Measurements from ENCODE around the gene SPZ1.

Gene SPZ1

DNA sequence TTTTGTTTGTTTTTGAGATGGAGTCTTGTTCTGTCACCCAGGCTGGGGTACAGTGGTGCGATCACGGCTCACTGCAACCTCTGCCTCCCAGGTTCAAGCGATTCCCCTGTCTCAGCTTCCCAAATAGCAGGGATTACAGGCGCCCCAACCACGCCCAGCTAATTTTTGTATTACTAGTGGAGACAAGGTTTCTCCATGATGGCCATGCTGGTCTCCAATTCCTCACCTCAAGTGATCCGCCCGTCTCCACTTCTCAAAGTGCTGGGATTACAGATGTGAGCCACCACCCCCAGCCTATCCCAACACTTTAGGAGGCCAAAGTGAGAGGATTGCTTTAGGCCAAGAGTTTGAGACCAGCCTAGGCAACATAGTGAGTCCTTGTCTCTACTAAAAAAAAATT lies 19.3 kb downstream of the SPZ1 start:
- Histone ChIP-seq H3K79me2 (ENCODE audit: insufficient read depth, low read depth) (no peaks in the 10 kb centered on the region), H3K36me3 (ENCODE audit: insufficient read depth) (no peaks in the 10 kb centered on the region), H3K4me2 (no peak overlapping the region), H3K4me1 (ENCODE audit: low read depth, poor library complexity, severe bottlenecking) (no peaks in the 10 kb centered on the region), H4K20me1 (ENCODE audit: insufficient read depth) (no peaks in the 10 kb centered on the region), H3K9ac (no peak overlapping the region), H3K27me3 (ENCODE audit: insufficient read depth, low read depth) (no peaks in the 10 kb centered on the region), H3K4me3 (IDR thresholded peaks at IDR 0.05; ENCODE audit: insufficient read depth, low read depth, low read length) (no peak overlapping the region), H2AFZ (ENCODE audit: low read depth) (no peak overlapping the region), H3K27ac (no peak overlapping the region)
- TF ChIP-seq, protein P1, sequence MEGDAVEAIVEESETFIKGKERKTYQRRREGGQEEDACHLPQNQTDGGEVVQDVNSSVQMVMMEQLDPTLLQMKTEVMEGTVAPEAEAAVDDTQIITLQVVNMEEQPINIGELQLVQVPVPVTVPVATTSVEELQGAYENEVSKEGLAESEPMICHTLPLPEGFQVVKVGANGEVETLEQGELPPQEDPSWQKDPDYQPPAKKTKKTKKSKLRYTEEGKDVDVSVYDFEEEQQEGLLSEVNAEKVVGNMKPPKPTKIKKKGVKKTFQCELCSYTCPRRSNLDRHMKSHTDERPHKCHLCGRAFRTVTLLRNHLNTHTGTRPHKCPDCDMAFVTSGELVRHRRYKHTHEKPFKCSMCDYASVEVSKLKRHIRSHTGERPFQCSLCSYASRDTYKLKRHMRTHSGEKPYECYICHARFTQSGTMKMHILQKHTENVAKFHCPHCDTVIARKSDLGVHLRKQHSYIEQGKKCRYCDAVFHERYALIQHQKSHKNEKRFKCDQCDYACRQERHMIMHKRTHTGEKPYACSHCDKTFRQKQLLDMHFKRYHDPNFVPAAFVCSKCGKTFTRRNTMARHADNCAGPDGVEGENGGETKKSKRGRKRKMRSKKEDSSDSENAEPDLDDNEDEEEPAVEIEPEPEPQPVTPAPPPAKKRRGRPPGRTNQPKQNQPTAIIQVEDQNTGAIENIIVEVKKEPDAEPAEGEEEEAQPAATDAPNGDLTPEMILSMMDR (conservative IDR thresholded peaks at IDR 0.05; ENCODE audit: low read depth, low read length), result no peak

DNA sequence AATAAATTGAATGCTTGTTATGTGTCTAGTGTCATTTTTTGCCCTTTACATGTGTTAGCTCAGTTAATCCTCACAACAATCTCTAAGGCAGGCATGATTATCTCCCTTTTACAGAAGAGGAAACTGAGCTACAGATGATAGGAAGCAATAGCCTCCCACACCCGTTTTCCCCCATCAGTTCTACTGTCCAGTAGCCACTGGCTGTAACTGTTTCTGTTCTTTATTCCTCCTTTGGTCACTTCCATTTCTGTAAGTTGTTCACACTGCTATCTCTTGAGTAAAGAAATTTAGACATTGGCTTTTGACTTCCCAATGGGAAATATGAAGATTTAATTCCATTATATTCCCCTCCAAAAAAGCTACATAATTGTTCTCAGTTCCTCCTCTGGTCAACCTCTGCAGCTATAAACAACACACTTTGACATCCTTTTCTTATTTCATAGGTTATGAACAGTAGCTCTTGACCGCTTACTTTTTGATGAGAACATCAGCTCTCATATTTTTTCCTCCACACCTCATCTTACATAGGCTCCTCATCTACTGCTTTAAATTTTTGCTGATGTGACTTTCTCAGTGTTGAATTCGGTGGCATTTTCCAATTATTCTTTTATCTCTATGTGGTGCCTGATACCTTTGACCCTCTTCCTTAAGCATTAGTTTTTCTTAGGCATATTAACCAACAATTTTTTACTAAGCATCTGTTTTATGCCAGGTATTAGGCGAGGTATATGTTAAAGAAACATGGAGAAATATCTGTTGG lies 21.4 kb downstream of the SPZ1 start:
- Histone ChIP-seq H3K4me3 (IDR thresholded peaks at IDR 0.05; ENCODE audit: insufficient read depth, low read depth, low read length) (no peak overlapping the region), H3K9ac (no peak overlapping the region), H3K79me2 (ENCODE audit: insufficient read depth, low read depth) (no peaks in the 10 kb centered on the region), H3K36me3 (ENCODE audit: insufficient read depth) (no peaks in the 10 kb centered on the region), H2AFZ (ENCODE audit: low read depth) (no peak overlapping the region), H4K20me1 (ENCODE audit: insufficient read depth) (no peaks in the 10 kb centered on the region), H3K4me1 (ENCODE audit: low read depth, poor library complexity, severe bottlenecking) (no peaks in the 10 kb centered on the region), H3K27ac (no peak overlapping the region), H3K27me3 (ENCODE audit: insufficient read depth, low read depth) (no peaks in the 10 kb centered on the region), H3K4me2 (no peak overlapping the region)
- TF ChIP-seq, protein P1 (conservative IDR thresholded peaks at IDR 0.05; ENCODE audit: low read depth, low read length), result no peak

DNA sequence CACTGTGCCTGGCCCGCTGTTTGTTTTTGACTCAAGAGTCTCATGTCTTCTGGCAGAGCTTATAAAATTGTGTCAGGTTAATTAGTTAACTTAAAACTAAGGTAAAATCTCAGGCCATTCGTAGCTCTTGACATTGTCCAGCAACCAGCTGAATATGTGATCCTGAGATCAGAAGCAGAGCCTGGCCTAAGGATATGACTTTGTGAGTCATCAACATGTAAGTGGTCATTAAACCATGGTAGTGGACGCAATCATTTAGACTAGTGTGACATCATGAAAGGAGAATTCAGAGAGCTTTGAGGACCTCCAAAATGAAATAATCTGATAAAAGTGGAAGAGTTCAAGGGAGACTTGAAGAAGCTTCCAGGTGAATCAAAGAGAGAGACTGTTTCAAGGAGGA lies 23.3 kb downstream of the SPZ1 start:
- Histone ChIP-seq H3K4me1 (ENCODE audit: low read depth, poor library complexity, severe bottlenecking) (no peaks in the 10 kb centered on the region), H3K36me3 (ENCODE audit: insufficient read depth) (no peaks in the 10 kb centered on the region), H4K20me1 (ENCODE audit: insufficient read depth) (no peaks in the 10 kb centered on the region), H3K27me3 (ENCODE audit: insufficient read depth, low read depth) (no peaks in the 10 kb centered on the region), H2AFZ (ENCODE audit: low read depth) (no peak overlapping the region), H3K4me3 (IDR thresholded peaks at IDR 0.05; ENCODE audit: insufficient read depth, low read depth, low read length) (no peak overlapping the region), H3K79me2 (ENCODE audit: insufficient read depth, low read depth) (no peaks in the 10 kb centered on the region), H3K4me2 (no peak overlapping the region), H3K27ac (no peak overlapping the region), H3K9ac (no peak overlapping the region)
- TF ChIP-seq, protein P1 (conservative IDR thresholded peaks at IDR 0.05; ENCODE audit: low read depth, low read length), result no peak

DNA sequence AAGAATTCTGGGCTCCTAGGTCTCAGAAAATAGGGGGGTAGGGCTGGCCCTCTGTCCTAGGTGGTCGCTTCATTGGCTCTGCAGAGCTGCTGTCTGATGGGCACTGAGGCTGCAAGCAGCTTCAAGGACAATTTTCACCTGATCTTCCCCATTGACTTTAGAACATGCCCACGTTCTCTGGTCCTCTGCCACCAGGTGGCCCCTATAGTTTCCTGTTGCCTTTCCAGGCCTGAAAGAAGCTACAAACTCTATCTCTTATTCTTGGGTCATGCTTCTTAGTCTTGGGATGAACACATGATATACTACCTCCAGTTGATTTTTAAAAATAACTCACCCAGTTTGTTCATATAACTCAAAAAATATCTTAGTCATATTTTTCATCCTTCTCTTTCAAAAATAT lies 26.3 kb downstream of the SPZ1 start:
- H3K79me2 ChIP-seq (ENCODE audit: insufficient read depth, low read depth), result no peaks in the 10 kb centered on the region
- H3K9ac ChIP-seq, result no peak overlapping the region
- no peaks in the 10 kb centered on the region for H3K36me3 ChIP-seq (ENCODE audit: insufficient read depth)
- H3K27me3 ChIP-seq (ENCODE audit: insufficient read depth, low read depth), result no peaks in the 10 kb centered on the region
- H3K27ac ChIP-seq, result no peak overlapping the region
- no peaks in the 10 kb centered on the region for H3K4me1 ChIP-seq (ENCODE audit: low read depth, poor library complexity, severe bottlenecking)
- no peaks in the 10 kb centered on the region for H4K20me1 ChIP-seq (ENCODE audit: insufficient read depth)
- H3K4me3 ChIP-seq (IDR thresholded peaks at IDR 0.05; ENCODE audit: insufficient read depth, low read depth, low read length), result no peak overlapping the region
- TF ChIP-seq, protein P1 (conservative IDR thresholded peaks at IDR 0.05; ENCODE audit: low read depth, low read length), result peak; percentile 72
- H3K4me2 ChIP-seq, result no peak overlapping the region
- no peak overlapping the region for H2AFZ ChIP-seq (ENCODE audit: low read depth)

Data from KMS-11 (cell line).